CD4-positive, alpha-beta T cell (primary cell): ENCODE measurements around the gene ZNF438. TPM values are rescaled to one million over a fixed set of nuclear protein-coding genes. Genes with fewer than 3 reads are reported as not detected.

Experiments
- ATAC-seq: fragments of 200-7000 bp; cut with Tn5 transposase; one replicate; pipeline ENCODE4 v1.10.0; 2022; ENCODE audit warnings: mild to moderate bottlenecking; ENCODE audit not compliant: poor library complexity
- CTCF ChIA-PET: fragments of 350-600 bp; sonication (Branson Sonifier 250); formaldehyde crosslinking; loops from one replicate; lab custom pipeline; 2021; ENCODE audit warnings: antibody characterized with exemption, inconsistent platforms; lab: Charles Lee
- POLR2A ChIA-PET: fragments of 350-600 bp; sonication (Branson Sonifier 250); formaldehyde crosslinking; loops from one replicate; lab custom pipeline; 2021; ENCODE audit warnings: antibody characterized with exemption, inconsistent platforms; lab: Charles Lee
- DNase-seq, 14 experiments: peaks; one replicate each; pipeline ENCODE4 v3.0.0-alpha.2; 2013 to 2020; ENCODE audit warnings: mixed read lengths in 2 of 14
- H3K27ac ChIP-seq, 2 donors: one replicate each; pipeline versions ENCODE4 v1.5.1 to v1.7.0; 2013; ENCODE audit warnings: low read length in 2 of 2, low read depth in 1 of 2, mild to moderate bottlenecking in 1 of 2
- H3K27me3 ChIP-seq, 2 experiments: 1 replicate in 1 of 2; 2 replicates in 1 of 2; pipeline versions ENCODE4 v1.6.1 to v1.7.0; 2013; ENCODE audit warnings: low read length in 2 of 2, control low read depth in 1 of 2, mild to moderate bottlenecking in 1 of 2, moderate library complexity in 1 of 2; ENCODE audit not compliant: insufficient read depth in 2 of 2, control insufficient read depth in 1 of 2
- H3K36me3 ChIP-seq: one replicate; pipeline ENCODE4 v1.6.1; 2013; ENCODE audit warnings: low read length, control low read depth; ENCODE audit not compliant: insufficient read depth
- H3K4me1 ChIP-seq: one replicate; pipeline ENCODE4 v1.6.1; 2013; ENCODE audit warnings: low read length, control low read depth; ENCODE audit not compliant: insufficient read depth
- H3K4me3 ChIP-seq: one replicate; pipeline ENCODE4 v1.5.1; 2013; ENCODE audit warnings: mild to moderate bottlenecking, low read length, moderate library complexity
- H3K9me3 ChIP-seq, 2 experiments: 1 replicate in 1 of 2; 2 replicates in 1 of 2; pipeline versions ENCODE4 v1.6.1 to v1.7.0; 2013; ENCODE audit warnings: low read length in 2 of 2, mild to moderate bottlenecking in 2 of 2, control low read depth in 1 of 2, moderate library complexity in 1 of 2; ENCODE audit not compliant: control insufficient read depth in 1 of 2, insufficient read depth in 1 of 2
- H3K27ac Mint-ChIP-seq: one replicate; pipeline ENCODE4 v1.8.0; 2020; ENCODE audit warnings: mixed read lengths
- H3K27me3 Mint-ChIP-seq: one replicate; pipeline ENCODE4 v1.8.0; 2021; ENCODE audit warnings: mixed read lengths
- H3K36me3 Mint-ChIP-seq: one replicate; pipeline ENCODE4 v1.8.0; 2021; ENCODE audit warnings: low read depth, mixed read lengths
- H3K4me1 Mint-ChIP-seq: one replicate; pipeline ENCODE4 v1.8.0; 2021; ENCODE audit warnings: low read depth, mixed read lengths
- H3K4me3 Mint-ChIP-seq: one replicate; pipeline ENCODE4 v1.8.0; 2020; ENCODE audit warnings: mild to moderate bottlenecking, mixed read lengths
- H3K9me3 Mint-ChIP-seq: one replicate; pipeline ENCODE4 v1.8.0; 2020; ENCODE audit warnings: mixed read lengths
- CTCF ChIP-seq: fragments of 200-600 bp; IDR thresholded peaks from one replicate; pipeline ENCODE4 v1.8.0; 2022; ENCODE audit warnings: antibody characterized with exemption, mild to moderate bottlenecking
- intact Hi-C, 2 experiments: fragments of 100-400 bp; cut with DNase I in 1 of 2; cut with micrococcal nuclease in 1 of 2; formaldehyde crosslinking; loops; one replicate each; pipeline versions ENCODE4 v1.15.1 to v1.9.0; 2023 to 2025; cut with DNase I, micrococcal nuclease
- total RNA-seq, 174 experiments: library from RNA in 2 of 174; stranded (reverse) in 2 of 174; gene quantifications; one replicate each; pipeline ENCODE4 v1.2.3 and lab custom pipeline; 2021 to 2026

ZNF438 gene
- total RNA-seq, 2 experiments from 2014 or later = 1.9 to 2.0 TPM

- Histone ChIP-seq H3K36me3 (no peaks in the 10 kb centered on the region), H3K27me3 (no peaks in the 10 kb centered on the region), H3K4me3 (no peak overlapping the region), H3K9me3 (no peaks in the 10 kb centered on the region), H3K27ac (no peak overlapping the region), H3K4me1 (no peaks in the 10 kb centered on the region)
- ATAC-seq (no peak), DNase-seq (no peak)
- no peaks in the 10 kb centered on the region for H3K36me3 Mint-ChIP-seq
- no peak overlapping the region for H3K27ac Mint-ChIP-seq
- intact Hi-C loops = no loop called here
- ChIA-PET POLR2A (interaction anchor here (1.1 kb wide), 1 partner anchor 22 kb away, joined by 3 read pairs; no protein-coding TSS in a partner anchor), CTCF (no interaction called here)
- no peaks in the 10 kb centered on the region for H3K9me3 Mint-ChIP-seq
- no peak for TF ChIP-seq CTCF
- no peaks in the 10 kb centered on the region for H3K4me1 Mint-ChIP-seq
- no peak overlapping the region for H3K4me3 Mint-ChIP-seq
- H3K27me3 Mint-ChIP-seq = no peaks in the 10 kb centered on the region
Measured at GRCh38 chr10:30834651-30835050, 197.0 kb downstream of the ZNF438 start.

DNA sequence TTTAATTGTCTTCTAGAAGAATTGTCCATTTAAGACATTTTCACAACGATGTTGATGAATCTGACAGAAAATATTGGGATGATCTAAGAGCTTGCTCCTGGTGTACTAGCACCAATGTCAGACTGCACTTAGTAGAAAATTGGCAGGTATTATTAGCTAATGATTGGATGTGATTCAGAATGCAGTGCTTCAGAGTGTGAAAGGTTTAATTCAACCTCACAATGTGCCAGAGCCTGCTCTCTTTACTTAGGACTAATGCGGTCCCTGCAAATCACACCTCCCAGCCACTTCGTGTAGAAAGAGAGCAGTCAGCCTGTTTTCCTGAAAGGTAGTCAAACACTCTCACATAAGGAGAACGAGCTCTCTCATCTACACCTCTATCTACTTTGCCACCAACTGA lies 197.5 kb downstream of the ZNF438 start:
- TF ChIP-seq CTCF = no peak
- H3K36me3 ChIP-seq = no peaks in the 10 kb centered on the region
- H3K27me3 ChIP-seq = no peaks in the 10 kb centered on the region
- Mint-ChIP-seq H3K27ac (no peak overlapping the region), H3K27me3 (no peaks in the 10 kb centered on the region), H3K4me1 (no peaks in the 10 kb centered on the region), H3K4me3 (no peak overlapping the region), H3K9me3 (no peaks in the 10 kb centered on the region), H3K36me3 (no peaks in the 10 kb centered on the region)
- no peak overlapping the region for H3K4me3 ChIP-seq
- ChIA-PET CTCF (no interaction called here), POLR2A (interaction anchor here (1.1 kb wide), 1 partner anchor 21 kb away, joined by 3 read pairs; no protein-coding TSS in a partner anchor)
- no peaks in the 10 kb centered on the region for H3K4me1 ChIP-seq
- intact Hi-C loops = no loop called here
- no peaks in the 10 kb centered on the region for H3K9me3 ChIP-seq
- ATAC-seq (no peak), DNase-seq (no peak)
- H3K27ac ChIP-seq = no peak overlapping the region

DNA sequence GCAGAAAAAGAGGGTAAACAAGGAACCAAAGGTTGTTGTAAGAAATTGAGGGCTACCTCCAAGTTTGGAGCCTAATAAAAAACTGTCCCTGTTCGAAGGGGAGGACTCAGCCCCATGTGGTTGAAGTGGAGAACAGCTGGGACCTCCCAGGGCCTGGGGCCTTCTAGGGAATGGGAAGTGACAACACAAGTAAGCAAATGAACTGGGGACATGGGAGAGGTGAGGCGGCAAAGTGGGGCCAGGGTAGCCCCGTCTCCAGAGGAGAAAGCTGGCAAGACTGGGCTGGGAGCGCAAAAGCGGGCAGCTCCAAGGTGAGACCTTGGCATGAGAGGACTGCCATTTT lies 198.1 kb downstream of the ZNF438 start:
- H3K36me3 ChIP-seq = no peaks in the 10 kb centered on the region
- ChIA-PET CTCF (no interaction called here), POLR2A (no interaction called here)
- no peaks in the 10 kb centered on the region for H3K9me3 Mint-ChIP-seq
- H3K4me1 Mint-ChIP-seq = no peaks in the 10 kb centered on the region
- H3K27me3 ChIP-seq = no peaks in the 10 kb centered on the region
- no peaks in the 10 kb centered on the region for H3K27me3 Mint-ChIP-seq
- H3K27ac Mint-ChIP-seq = no peak overlapping the region
- DNase-seq (no peak), ATAC-seq (no peak)
- H3K27ac ChIP-seq = no peak overlapping the region
- no peaks in the 10 kb centered on the region for H3K36me3 Mint-ChIP-seq
- no peaks in the 10 kb centered on the region for H3K4me1 ChIP-seq
- no peak for TF ChIP-seq CTCF
- intact Hi-C loops = no loop called here
- H3K9me3 ChIP-seq = no peaks in the 10 kb centered on the region
- H3K4me3 ChIP-seq = no peak overlapping the region
- H3K4me3 Mint-ChIP-seq = no peak overlapping the region
